GM21423 (cell line): ENCODE measurements around the gene HOTAIR.

Source experiments
- ATAC-seq: cut with Tn5 transposase; IDR thresholded peaks from one replicate; pipeline ENCODE4 v1.9.1; 2021; ENCODE audit warnings: mild to moderate bottlenecking, moderate library complexity; ENCODE audit not compliant: unreplicated experiment

Gene HOTAIR

GRCh38 chr12:53974084-53975063 is at the start of gene HOTAIR:
TSS of gene HOTAIR (minus strand) at chr12:53974954.
- no peak for ATAC-seq

- ATAC-seq = no peak
Measured at GRCh38 chr12:54024127-54024526, 49.4 kb upstream of the HOTAIR start.

- ATAC-seq = no peak
Measured at GRCh38 chr12:54022960-54023884, 48.5 kb upstream of the HOTAIR start.

- no peak for ATAC-seq
Measured at GRCh38 chr12:54021432-54022013, 46.8 kb upstream of the HOTAIR start.

GRCh38 chr12:54020591-54021405 is 46.0 kb upstream of the HOTAIR start:
- no peak for ATAC-seq

GRCh38 chr12:54019924-54020590 is 45.3 kb upstream of the HOTAIR start:
- no peak for ATAC-seq

GRCh38 chr12:54019091-54019811 is 44.5 kb upstream of the HOTAIR start:
- no peak for ATAC-seq

- no peak for ATAC-seq
Measured at GRCh38 chr12:54018468-54018984, 43.8 kb upstream of the HOTAIR start.

- peak; percentile 75 for ATAC-seq
Measured at GRCh38 chr12:54017878-54018467, 43.2 kb upstream of the HOTAIR start.

GRCh38 chr12:54017027-54017788 is 42.5 kb upstream of the HOTAIR start:
- peak; percentile 37 for ATAC-seq

GRCh38 chr12:54016478-54016964 is 41.8 kb upstream of the HOTAIR start:
- no peak for ATAC-seq

- ATAC-seq = no peak
Measured at GRCh38 chr12:54016051-54016450, 41.3 kb upstream of the HOTAIR start.

GRCh38 chr12:54015018-54015931 is 40.5 kb upstream of the HOTAIR start:
- no peak for ATAC-seq

GRCh38 chr12:54014377-54015017 is 39.7 kb upstream of the HOTAIR start:
- ATAC-seq = no peak

- ATAC-seq = no peak
Measured at GRCh38 chr12:54012631-54013409, 38.1 kb upstream of the HOTAIR start.
